K562 (cell line): ENCODE results near the gene ZNF391. TPM values are rescaled to one million over a fixed set of nuclear protein-coding genes. Genes with fewer than 3 reads are reported as not detected.

Experiments used
- ARID2 ChIP-seq: fragments of 450-650 bp; IDR thresholded peaks from 2 replicates; pipeline ENCODE4 v1.6.1; 2017; ENCODE audit warnings: antibody characterized with exemption, mild to moderate bottlenecking
- BRF1 ChIP-seq: IDR thresholded peaks from 3 replicates; pipeline ENCODE4 v1.6.1; 2011; ENCODE audit warnings: borderline replicate concordance, mild to moderate bottlenecking; ENCODE audit not compliant: insufficient read length; ENCODE audit errors: extremely low read depth
- CAMTA2 ChIP-seq: fragments of 250-450 bp; sonication (Bioruptor Pico); conservative IDR thresholded peaks from 2 replicates; pipeline ENCODE4 v1.5.1; 2022
- DIDO1 ChIP-seq: fragments of 450-650 bp; IDR thresholded peaks from 2 replicates; pipeline ENCODE4 v1.6.1; 2016; ENCODE audit warnings: low read depth, missing biosample characterization, missing genetic modification characterization
- ELF2 ChIP-seq: fragments of 250-450 bp; sonication (Bioruptor Pico); IDR thresholded peaks from 2 replicates; pipeline ENCODE4 v1.5.0; 2021; ENCODE audit warnings: mild to moderate bottlenecking
- FOS ChIP-seq: IDR thresholded peaks from 3 replicates; pipeline ENCODE4 v1.6.1; 2011; ENCODE audit not compliant: insufficient read length; ENCODE audit errors: extremely low read depth
- FOXK2 ChIP-seq, 2 experiments: fragments of 450-650 bp; IDR thresholded peaks in 1 of 2; conservative IDR thresholded peaks in 1 of 2; 2 replicates each; pipeline ENCODE4 v1.6.1; 2016; ENCODE audit warnings: low read depth in 2 of 2, mild to moderate bottlenecking in 1 of 2
- HNRNPK ChIP-seq: fragments of 200-400 bp; formaldehyde crosslinking; IDR thresholded peaks from one replicate; pipeline ENCODE4 v1.6.1; 2018; ENCODE audit warnings: mild to moderate bottlenecking, low read depth, low read length; ENCODE audit not compliant: poor library complexity, severe bottlenecking
- IRF2 ChIP-seq: sonication (generic); formaldehyde crosslinking; IDR thresholded peaks from 2 replicates; pipeline ENCODE4 v1.8.1; 2022; ENCODE audit warnings: mild to moderate bottlenecking, missing genetic modification reagents
- JUN ChIP-seq, 2 experiments: sonication (generic) in 1 of 2; formaldehyde crosslinking in 1 of 2; IDR thresholded peaks; 2 replicates each; pipeline versions ENCODE4 v1.6.1 to v1.8.0; 2012 to 2022; ENCODE audit warnings: borderline replicate concordance in 2 of 2, mild to moderate bottlenecking in 2 of 2, improper control_type of control experiment in 1 of 2, low read depth in 1 of 2, low read length in 1 of 2, missing genetic modification reagents in 1 of 2
- MTA1 ChIP-seq: fragments of 450-650 bp; IDR thresholded peaks from 2 replicates; pipeline ENCODE4 v1.6.1; 2017; ENCODE audit warnings: borderline replicate concordance
- MTF1 ChIP-seq: fragments of 250-450 bp; sonication (Bioruptor Pico); IDR thresholded peaks from 2 replicates; pipeline ENCODE4 v1.9.0; 2021; ENCODE audit warnings: moderate library complexity, mild to moderate bottlenecking, inconsistent platforms, borderline replicate concordance
- NFE2 ChIP-seq: IDR thresholded peaks from 2 replicates; pipeline ENCODE4 v1.6.1; 2014; ENCODE audit warnings: antibody characterized with exemption, low read depth
- SAP30 ChIP-seq: fragments of 200-600 bp; sonication (generic); IDR thresholded peaks from 2 replicates; pipeline ENCODE4 v1.6.1; 2012; ENCODE audit warnings: borderline replicate concordance, low read depth, mild to moderate bottlenecking, moderate library complexity, low read length, control low read depth, inconsistent platforms; ENCODE audit not compliant: insufficient read depth, poor library complexity, severe bottlenecking
- TCF3 ChIP-seq: sonication (generic); formaldehyde crosslinking; IDR thresholded peaks from 2 replicates; pipeline ENCODE4 v1.4.0; 2020; ENCODE audit warnings: mild to moderate bottlenecking, missing genetic modification reagents
- XRCC3 ChIP-seq: fragments of 450-650 bp; IDR thresholded peaks from 2 replicates; pipeline ENCODE4 v1.6.1; 2017; ENCODE audit warnings: mild to moderate bottlenecking, moderate library complexity
- ZBTB1 ChIP-seq: sonication (generic); formaldehyde crosslinking; IDR thresholded peaks from 2 replicates; pipeline ENCODE4 v1.8.1; 2023; ENCODE audit warnings: missing genetic modification reagents, low read depth, mild to moderate bottlenecking, borderline replicate concordance
- ZNF232 ChIP-seq: sonication (generic); formaldehyde crosslinking; IDR thresholded peaks from 2 replicates; pipeline ENCODE4 v1.8.0; 2022; ENCODE audit warnings: mild to moderate bottlenecking, missing genetic modification reagents
- ZNF444 ChIP-seq: fragments of 250-450 bp; sonication (Bioruptor Pico); IDR thresholded peaks from 2 replicates; pipeline ENCODE4 v1.4.0; 2020; ENCODE audit warnings: mild to moderate bottlenecking, moderate library complexity
- ZNF584 ChIP-seq: fragments of 200-800 bp; sonication (Bioruptor generic); IDR thresholded peaks from 2 replicates; pipeline ENCODE4 v1.6.1; 2016; ENCODE audit warnings: low read depth, mild to moderate bottlenecking, missing genetic modification characterization, missing compliant biosample characterization
- polyA plus RNA-seq, 8 experiments: library from polyadenylated mRNA; depleted of rRNA in 4 of 8; stranded (reverse) in 5 of 8; unstranded in 3 of 8; fragments of >200 nt; fragmentation: Nextera tagmentation in 2 of 8; fragmentation: Illumina TruSeq in 1 of 8; extraction: Ambion mirVana in 2 of 8; extraction: Trizol in 1 of 8; gene quantifications; 2 replicates each; pipeline versions ENCODE4 v1.2.1 to v1.2.3, GENCODE V29; 2011 to 2014; ENCODE audit warnings: inconsistent platforms in 1 of 8, missing spikeins in 1 of 8
- total RNA-seq, 7 experiments: library from RNA; depleted of rRNA in 6 of 7; stranded (reverse); fragments of >200 nt in 6 of 7; fragmentation: Illumina TruSeq in 2 of 7; extraction: Trizol in 2 of 7; gene quantifications; 2 replicates each; pipeline versions ENCODE4 v1.2.1 to v1.2.3, GENCODE V29; 2011 to 2021; ENCODE audit warnings: low replicate concordance in 1 of 7
- TF ChIP-seq, protein P1 (sequence below): fragments of 450-650 bp; formaldehyde crosslinking; IDR thresholded peaks from 2 replicates; pipeline ENCODE4 v1.4.0; 2020; ENCODE audit warnings: mild to moderate bottlenecking, mixed read lengths
- TF ChIP-seq, protein P2 (sequence below): fragments of 450-650 bp; IDR thresholded peaks from 2 replicates; pipeline ENCODE4 v1.6.1; 2018; ENCODE audit not compliant: partially characterized antibody

ZNF391 gene
- total and polyA plus RNA-seq, 9 of the 15 experiments (the other 6 are each of a cell fraction or from before 2014, with no cell fraction given): 2.3 to 10.1 (median 5.8) TPM

GRCh38 chr6:27388293-27389197, at the start of gene ZNF391 (continued):
- TF ChIP-seq, protein P1, sequence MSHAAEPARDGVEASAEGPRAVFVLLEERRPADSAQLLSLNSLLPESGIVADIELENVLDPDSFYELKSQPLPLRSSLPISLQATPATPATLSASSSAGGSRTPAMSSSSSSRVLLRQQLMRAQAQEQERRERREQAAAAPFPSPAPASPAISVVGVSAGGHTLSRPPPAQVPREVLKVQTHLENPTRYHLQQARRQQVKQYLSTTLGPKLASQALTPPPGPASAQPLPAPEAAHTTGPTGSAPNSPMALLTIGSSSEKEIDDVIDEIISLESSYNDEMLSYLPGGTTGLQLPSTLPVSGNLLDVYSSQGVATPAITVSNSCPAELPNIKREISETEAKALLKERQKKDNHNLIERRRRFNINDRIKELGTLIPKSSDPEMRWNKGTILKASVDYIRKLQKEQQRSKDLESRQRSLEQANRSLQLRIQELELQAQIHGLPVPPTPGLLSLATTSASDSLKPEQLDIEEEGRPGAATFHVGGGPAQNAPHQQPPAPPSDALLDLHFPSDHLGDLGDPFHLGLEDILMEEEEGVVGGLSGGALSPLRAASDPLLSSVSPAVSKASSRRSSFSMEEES: no peak
- TF ChIP-seq XRCC3: no peak
- peak; percentile 84 to 88 for TF ChIP-seq FOXK2 (conservative IDR thresholded peaks at IDR 0.05 in 1 of 2, IDR thresholded peaks at IDR 0.05 in 1 of 2; ENCODE audit: low read depth in 2 of 2)
- TF ChIP-seq ZNF444 (CRISPR knock-in tag): no peak
- TF ChIP-seq JUN (IDR thresholded peaks at IDR 0.05; ENCODE audit: borderline replicate concordance, low read depth, low read length): 0 out of 2 replicates have a peak, but pooled peaks have one; percentile 43
- TF ChIP-seq JUN (CRISPR knock-in tag; IDR thresholded peaks at IDR 0.05; ENCODE audit: borderline replicate concordance): no peak
- TF ChIP-seq ARID2: no peak
- no peak for TF ChIP-seq BRF1
- TF ChIP-seq CAMTA2 (CRISPR knock-in tag): no peak
- no peak for TF ChIP-seq ZNF232
- peak; percentile 35; the same call in 1 of the 2 replicates for TF ChIP-seq ELF2 (CRISPR knock-in tag)
- no peak for TF ChIP-seq IRF2
- TF ChIP-seq, protein P2, sequence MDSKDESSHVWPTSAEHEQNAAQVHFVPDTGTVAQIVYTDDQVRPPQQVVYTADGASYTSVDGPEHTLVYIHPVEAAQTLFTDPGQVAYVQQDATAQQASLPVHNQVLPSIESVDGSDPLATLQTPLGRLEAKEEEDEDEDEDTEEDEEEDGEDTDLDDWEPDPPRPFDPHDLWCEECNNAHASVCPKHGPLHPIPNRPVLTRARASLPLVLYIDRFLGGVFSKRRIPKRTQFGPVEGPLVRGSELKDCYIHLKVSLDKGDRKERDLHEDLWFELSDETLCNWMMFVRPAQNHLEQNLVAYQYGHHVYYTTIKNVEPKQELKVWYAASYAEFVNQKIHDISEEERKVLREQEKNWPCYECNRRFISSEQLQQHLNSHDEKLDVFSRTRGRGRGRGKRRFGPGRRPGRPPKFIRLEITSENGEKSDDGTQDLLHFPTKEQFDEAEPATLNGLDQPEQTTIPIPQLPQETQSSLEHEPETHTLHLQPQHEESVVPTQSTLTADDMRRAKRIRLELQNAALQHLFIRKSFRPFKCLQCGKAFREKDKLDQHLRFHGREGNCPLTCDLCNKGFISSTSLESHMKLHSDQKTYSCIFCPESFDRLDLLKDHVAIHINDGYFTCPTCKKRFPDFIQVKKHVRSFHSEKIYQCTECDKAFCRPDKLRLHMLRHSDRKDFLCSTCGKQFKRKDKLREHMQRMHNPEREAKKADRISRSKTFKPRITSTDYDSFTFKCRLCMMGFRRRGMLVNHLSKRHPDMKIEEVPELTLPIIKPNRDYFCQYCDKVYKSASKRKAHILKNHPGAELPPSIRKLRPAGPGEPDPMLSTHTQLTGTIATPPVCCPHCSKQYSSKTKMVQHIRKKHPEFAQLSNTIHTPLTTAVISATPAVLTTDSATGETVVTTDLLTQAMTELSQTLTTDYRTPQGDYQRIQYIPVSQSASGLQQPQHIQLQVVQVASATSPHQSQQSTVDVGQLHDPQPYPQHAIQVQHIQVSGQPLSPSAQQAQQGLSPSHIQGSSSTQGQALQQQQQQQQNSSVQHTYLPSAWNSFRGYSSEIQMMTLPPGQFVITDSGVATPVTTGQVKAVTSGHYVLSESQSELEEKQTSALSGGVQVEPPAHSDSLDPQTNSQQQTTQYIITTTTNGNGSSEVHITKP: peak; percentile 84
- TF ChIP-seq TCF3 (CRISPR knock-in tag): 0 out of 2 replicates have a peak, but pooled peaks have one; percentile 20
- TF ChIP-seq DIDO1 (tag): peak; percentile 96
- peak; percentile 78; the same call in 1 of the 2 replicates for TF ChIP-seq MTA1
- TF ChIP-seq ZBTB1 (CRISPR knock-in tag): no peak
- 0 out of 2 replicates have a peak, but pooled peaks have one; percentile 37 for TF ChIP-seq ZNF584 (CRISPR knock-in tag)
- peak; percentile 47; the same call in 1 of the 2 replicates for TF ChIP-seq NFE2
- no peak for TF ChIP-seq MTF1
- no peak for TF ChIP-seq SAP30
- no peak for TF ChIP-seq FOS
- no peak for TF ChIP-seq HNRNPK
